Subcutaneous abdominal adipose tissue (tissue), 5 donors: Measurements from ENCODE around the gene NNMT.
"Not testable (repeated sequence)": the region's sequence is repeated elsewhere in the genome, so short reads cannot be mapped to it uniquely, and the experiment has no call there.

Source experiments
- H3K27ac ChIP-seq: one replicate; pipeline ENCODE4 v1.7.0; 2013; ENCODE audit warnings: low read depth, mild to moderate bottlenecking, inconsistent platforms, low read length, moderate library complexity
- H3K27me3 ChIP-seq, 5 donors: one replicate each; pipeline ENCODE4 v1.7.0; 2013; ENCODE audit warnings: low read length in 5 of 5, inconsistent platforms in 1 of 5; ENCODE audit not compliant: control insufficient read depth in 5 of 5, insufficient read depth in 4 of 5
- H3K36me3 ChIP-seq, 5 donors: one replicate each; pipeline ENCODE4 v1.7.0; 2013; ENCODE audit warnings: low read length in 5 of 5; ENCODE audit not compliant: control insufficient read depth in 5 of 5, insufficient read depth in 5 of 5
- H3K4me1 ChIP-seq, 5 donors: one replicate each; pipeline ENCODE4 v1.7.0; 2013; ENCODE audit warnings: low read length in 5 of 5, mild to moderate bottlenecking in 3 of 5, moderate library complexity in 1 of 5; ENCODE audit not compliant: control insufficient read depth in 5 of 5, insufficient read depth in 5 of 5
- H3K4me3 ChIP-seq, 5 donors: one replicate each; pipeline ENCODE4 v1.7.0; 2013; ENCODE audit warnings: low read length in 5 of 5, low read depth in 1 of 5
- H3K9ac ChIP-seq, 5 donors: one replicate each; pipeline ENCODE4 v1.7.0; 2013; ENCODE audit warnings: low read length in 5 of 5, mild to moderate bottlenecking in 4 of 5, moderate library complexity in 3 of 5
- H3K9me3 ChIP-seq, 5 donors: one replicate each; pipeline ENCODE4 v1.7.0; 2013; ENCODE audit warnings: low read length in 5 of 5; ENCODE audit not compliant: control insufficient read depth in 5 of 5
- donor health status: healthy.
- donor health status: healthy.
- donor health status: healthy.
- donor health status: healthy.
- donor health status: healthy.

Gene NNMT

DNA sequence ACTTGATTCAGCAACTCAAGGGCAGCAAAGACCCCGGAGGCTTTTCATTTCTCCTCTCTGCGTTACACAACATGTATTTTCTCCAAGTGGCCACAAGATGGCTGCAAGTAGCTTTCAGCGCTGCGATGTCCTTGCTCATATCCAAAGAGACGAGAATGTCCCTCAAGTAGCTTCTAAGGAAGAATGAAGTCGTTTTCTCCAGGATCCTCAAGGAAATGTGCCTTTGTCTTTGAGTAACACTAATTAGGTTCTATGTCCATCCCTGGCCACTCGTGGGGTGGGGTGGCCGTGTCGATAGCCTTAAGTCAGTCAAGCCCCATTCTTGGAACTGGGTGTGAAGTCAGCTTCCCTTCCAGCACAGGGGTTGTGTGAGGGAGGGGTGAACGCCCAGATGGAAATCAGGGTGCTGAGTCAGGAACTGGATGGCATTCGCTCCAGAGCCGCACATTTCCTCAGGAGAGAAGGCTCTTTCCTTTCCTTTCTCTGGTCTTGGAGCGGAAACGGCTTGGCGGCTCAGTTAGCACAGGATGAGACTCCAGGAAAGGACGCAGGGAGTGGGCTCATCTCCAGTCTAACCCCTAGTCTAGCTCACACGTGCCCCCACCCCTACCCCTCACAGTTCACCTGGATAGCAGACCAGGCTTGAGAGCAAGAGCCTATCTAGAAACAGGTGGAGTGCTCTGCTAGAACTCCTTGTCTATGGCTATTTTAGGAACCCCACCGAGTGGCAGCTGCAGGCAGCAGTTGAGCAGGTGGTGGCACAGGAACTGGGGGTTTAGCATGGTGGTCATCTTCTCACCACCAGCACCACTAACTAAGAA, 44.3 kb downstream of the NNMT start:
- H3K4me3 ChIP-seq = peak overlapping the region; percentile 12 to 64 (median 53)
- H3K27ac ChIP-seq = peak overlapping the region; percentile 52

DNA sequence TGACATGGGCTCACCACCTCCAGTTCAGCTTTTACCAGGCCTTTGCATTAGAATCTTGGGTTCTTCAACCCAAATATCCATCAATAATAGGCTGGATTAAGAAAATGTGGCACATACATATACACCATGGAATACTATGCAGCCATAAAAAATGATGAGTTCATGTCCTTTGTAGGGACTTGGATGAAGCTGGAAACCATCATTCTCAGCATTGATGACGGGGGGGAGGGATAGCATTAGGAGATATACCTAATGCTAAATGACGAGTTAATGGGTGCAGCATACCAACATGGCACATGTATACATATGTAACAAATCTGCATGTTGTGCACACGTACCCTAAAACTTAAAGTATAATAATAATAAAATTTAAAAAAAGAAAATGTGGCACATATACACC, 45.5 kb downstream of the NNMT start:
- not testable (repeated sequence) for H3K9ac ChIP-seq, H3K4me3 ChIP-seq, H3K36me3 ChIP-seq, H3K27ac ChIP-seq, H3K9me3 ChIP-seq, H3K27me3 ChIP-seq
- H3K4me1 ChIP-seq = peaks cover 0 to 14% (median 12%) of the 10 kb centered on the region in 5 donors

More for the DNA sequence above, 44.3 kb downstream of the NNMT start:
- Histone ChIP-seq H3K9ac (peak overlapping the region in 3 of 5 donors; percentile 1 to 48 (median 6)), H3K4me1 (peaks cover 0 to 14% (median 10%) of the 10 kb centered on the region in 5 donors), H3K36me3 (no peaks in the 10 kb centered on the region), H3K9me3 (no peaks in the 10 kb centered on the region), H3K27me3 (no peaks in the 10 kb centered on the region)

- no peaks in the 10 kb centered on the region for H3K27me3 ChIP-seq
- no peaks in the 10 kb centered on the region for H3K9me3 ChIP-seq
- no peaks in the 10 kb centered on the region for H3K36me3 ChIP-seq
- H3K4me1 ChIP-seq = peaks cover 0 to 17% (median 12%) of the 10 kb centered on the region in 5 donors
- no peak overlapping the region for H3K4me3 ChIP-seq
- H3K9ac ChIP-seq = no peak overlapping the region
- H3K27ac ChIP-seq = no peak overlapping the region
These were observed 46.3 kb downstream of the NNMT start for GRCh38 chr11:114342476-114342875.

GRCh38 chr11:114343020-114343419, 46.8 kb downstream of the NNMT start:
- peaks cover 0 to 17% (median 12%) of the 10 kb centered on the region in 5 donors for H3K4me1 ChIP-seq
- H3K27ac ChIP-seq = no peak overlapping the region
- H3K4me3 ChIP-seq = no peak overlapping the region
- H3K9me3 ChIP-seq = no peaks in the 10 kb centered on the region
- no peak overlapping the region for H3K9ac ChIP-seq
- no peaks in the 10 kb centered on the region for H3K36me3 ChIP-seq
- no peaks in the 10 kb centered on the region for H3K27me3 ChIP-seq

DNA sequence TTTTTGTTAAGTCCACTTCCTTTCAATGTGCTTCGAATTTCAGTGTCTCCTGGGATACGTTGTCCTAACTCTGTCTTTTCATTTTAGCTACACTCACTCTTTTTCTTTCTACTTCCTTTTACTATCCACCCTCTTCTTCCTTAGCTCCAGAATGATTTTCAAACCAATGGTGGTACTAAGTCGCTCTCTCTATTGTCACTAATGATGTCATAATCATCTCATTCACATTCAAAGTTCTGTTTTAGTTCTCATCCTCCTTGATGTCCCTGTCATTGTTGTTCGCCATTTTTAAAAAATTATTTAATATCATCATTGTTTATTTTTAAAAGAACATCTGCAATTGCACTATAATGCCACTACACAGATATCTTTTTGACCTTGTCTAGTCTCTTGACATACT, 47.3 kb downstream of the NNMT start:
- no peak overlapping the region for H3K4me3 ChIP-seq
- no peaks in the 10 kb centered on the region for H3K9me3 ChIP-seq
- H3K4me1 ChIP-seq = peaks cover 0 to 17% (median 12%) of the 10 kb centered on the region in 5 donors

DNA sequence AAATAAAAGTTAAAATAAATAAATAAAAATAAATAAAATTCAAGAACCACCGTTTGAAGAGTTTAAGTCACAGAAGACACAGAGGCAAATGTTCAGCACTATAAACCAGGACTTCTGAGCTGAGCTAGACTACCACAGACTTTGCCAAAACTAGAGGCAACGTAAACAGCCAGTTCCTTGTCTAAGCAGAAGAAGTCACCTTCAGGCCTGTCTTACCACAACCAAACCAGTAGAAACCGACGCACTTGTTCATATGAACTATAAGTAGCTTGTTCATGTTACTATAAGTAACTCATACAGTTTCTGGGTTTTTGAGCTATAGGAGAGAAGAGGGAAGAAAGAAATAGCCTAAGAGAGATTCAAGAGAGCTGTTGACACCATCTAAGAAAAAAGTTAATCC, 48.3 kb downstream of the NNMT start:
- H3K9me3 ChIP-seq = no peaks in the 10 kb centered on the region
- H3K36me3 ChIP-seq = no peaks in the 10 kb centered on the region
- no peak overlapping the region for H3K4me3 ChIP-seq
- peaks cover 0 to 16% (median 12%) of the 10 kb centered on the region in 5 donors for H3K4me1 ChIP-seq
- no peak overlapping the region for H3K9ac ChIP-seq
- H3K27me3 ChIP-seq = no peaks in the 10 kb centered on the region
- H3K27ac ChIP-seq = no peak overlapping the region

More for the DNA sequence above, 47.3 kb downstream of the NNMT start:
- Histone ChIP-seq H3K36me3 (no peaks in the 10 kb centered on the region), H3K27me3 (no peaks in the 10 kb centered on the region), H3K27ac (no peak overlapping the region), H3K9ac (no peak overlapping the region)

DNA sequence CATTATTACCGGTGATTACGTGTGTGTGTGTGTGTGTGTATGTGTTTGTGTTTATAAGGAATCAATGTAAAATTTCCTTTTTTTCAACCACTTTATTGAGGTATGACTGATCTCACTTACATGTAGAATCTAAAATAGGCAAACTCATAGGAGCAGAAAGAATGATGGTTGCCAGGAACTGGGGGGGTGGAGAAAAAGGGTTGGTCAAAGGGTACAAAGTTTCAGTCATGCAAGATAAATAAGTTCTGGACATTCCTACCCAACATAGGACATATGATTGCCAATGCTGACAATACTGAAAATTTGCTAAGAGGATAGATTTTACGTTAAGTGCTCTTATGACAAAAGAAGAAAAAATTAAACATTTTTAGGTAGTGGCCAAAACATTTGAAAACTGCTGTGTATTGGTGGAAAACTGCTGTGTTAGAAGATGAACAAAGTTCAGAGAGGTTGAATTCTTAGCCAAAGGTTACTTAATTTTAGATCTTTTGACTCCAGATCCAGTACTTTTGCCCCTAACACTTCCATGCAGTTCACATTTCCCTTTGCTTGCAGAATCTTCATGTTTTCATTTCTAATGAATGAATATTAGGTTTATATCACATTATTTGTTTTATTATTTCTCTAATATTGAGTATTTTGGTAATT, 49.5 kb downstream of the NNMT start:
- no peaks in the 10 kb centered on the region for H3K36me3 ChIP-seq
- no peak overlapping the region for H3K9ac ChIP-seq
- no peak overlapping the region for H3K27ac ChIP-seq
- H3K9me3 ChIP-seq = no peaks in the 10 kb centered on the region
- peaks cover 0 to 7% (median 5%) of the 10 kb centered on the region in 5 donors for H3K4me1 ChIP-seq
- no peak overlapping the region for H3K4me3 ChIP-seq
- no peaks in the 10 kb centered on the region for H3K27me3 ChIP-seq

GRCh38 chr11:114346709-114347141, 50.5 kb downstream of the NNMT start:
- Histone ChIP-seq H3K9ac (no peak overlapping the region), H3K9me3 (no peaks in the 10 kb centered on the region), H3K4me3 (peak overlapping the region; percentile 37 to 51 (median 43)), H3K27ac (no peak overlapping the region), H3K27me3 (no peaks in the 10 kb centered on the region), H3K36me3 (no peaks in the 10 kb centered on the region), H3K4me1 (peaks cover 0 to 4% (median 3%) of the 10 kb centered on the region in 5 donors)

DNA sequence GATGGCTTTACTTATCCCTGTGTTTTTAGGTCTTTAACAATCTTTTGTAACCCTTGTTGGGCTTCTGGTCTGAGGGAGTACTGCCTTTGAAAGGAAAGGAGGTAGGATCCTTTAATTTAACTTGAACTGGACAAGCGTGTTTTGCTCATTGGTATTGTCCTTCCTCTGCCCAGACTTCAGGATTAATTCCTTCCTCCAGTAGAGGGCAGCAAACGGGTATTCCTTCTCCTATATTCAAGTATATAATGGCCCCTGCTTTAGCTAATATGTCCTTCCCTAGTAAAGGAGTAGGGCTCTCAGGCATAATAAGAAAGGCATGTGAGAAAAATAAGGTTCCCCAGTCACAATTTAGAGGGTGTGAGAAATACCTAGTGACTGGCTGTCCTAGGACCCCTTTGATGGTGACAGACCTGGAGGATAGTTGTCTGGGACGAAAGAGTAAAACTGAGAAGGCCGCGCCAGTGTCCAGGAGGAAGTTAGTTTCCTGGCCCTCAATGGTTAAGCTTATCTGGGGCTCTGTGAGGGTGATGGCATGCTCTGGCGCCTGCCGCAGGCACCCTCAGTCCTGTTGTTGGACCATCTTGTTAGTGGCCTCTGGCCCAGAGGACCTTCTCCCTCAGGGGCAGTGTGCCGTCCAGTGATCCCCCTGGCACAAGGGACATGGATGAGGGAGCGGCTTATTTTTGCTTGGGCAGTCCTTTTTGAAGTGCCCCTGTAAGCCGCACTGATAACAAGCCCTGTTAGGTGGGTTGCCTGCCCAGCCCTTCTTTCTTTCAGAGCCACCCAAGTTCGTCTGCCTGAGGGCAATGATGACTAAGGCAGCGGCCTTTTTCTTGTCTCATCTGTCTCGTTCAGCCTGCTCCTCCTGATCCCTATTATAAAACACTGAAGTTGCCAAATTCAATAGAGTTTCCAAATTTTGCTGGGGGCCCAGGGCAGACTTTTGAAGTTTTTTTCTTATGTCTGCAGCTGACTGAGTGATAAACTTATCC, 52.3 kb downstream of the NNMT start:
- Histone ChIP-seq H3K4me1 (peaks cover 0 to 4% (median 3%) of the 10 kb centered on the region in 5 donors), H3K4me3 (no peak overlapping the region), H3K27me3 (no peaks in the 10 kb centered on the region), H3K36me3 (no peaks in the 10 kb centered on the region), H3K27ac (no peak overlapping the region), H3K9me3 (no peaks in the 10 kb centered on the region), H3K9ac (peak overlapping the region in 1 of 5 donors; percentile 13)
